GM19035 (cell line): ENCODE measurements around the gene TIMM50.
"Not testable (repeated sequence)": the region's sequence is repeated elsewhere in the genome, so short reads cannot be mapped to it uniquely, and the experiment has no call there.

ENCODE experiments used
- ATAC-seq: cut with Tn5 transposase; IDR thresholded peaks from one replicate; pipeline ENCODE4 v1.9.1; 2021; ENCODE audit not compliant: unreplicated experiment

TIMM50 gene

DNA sequence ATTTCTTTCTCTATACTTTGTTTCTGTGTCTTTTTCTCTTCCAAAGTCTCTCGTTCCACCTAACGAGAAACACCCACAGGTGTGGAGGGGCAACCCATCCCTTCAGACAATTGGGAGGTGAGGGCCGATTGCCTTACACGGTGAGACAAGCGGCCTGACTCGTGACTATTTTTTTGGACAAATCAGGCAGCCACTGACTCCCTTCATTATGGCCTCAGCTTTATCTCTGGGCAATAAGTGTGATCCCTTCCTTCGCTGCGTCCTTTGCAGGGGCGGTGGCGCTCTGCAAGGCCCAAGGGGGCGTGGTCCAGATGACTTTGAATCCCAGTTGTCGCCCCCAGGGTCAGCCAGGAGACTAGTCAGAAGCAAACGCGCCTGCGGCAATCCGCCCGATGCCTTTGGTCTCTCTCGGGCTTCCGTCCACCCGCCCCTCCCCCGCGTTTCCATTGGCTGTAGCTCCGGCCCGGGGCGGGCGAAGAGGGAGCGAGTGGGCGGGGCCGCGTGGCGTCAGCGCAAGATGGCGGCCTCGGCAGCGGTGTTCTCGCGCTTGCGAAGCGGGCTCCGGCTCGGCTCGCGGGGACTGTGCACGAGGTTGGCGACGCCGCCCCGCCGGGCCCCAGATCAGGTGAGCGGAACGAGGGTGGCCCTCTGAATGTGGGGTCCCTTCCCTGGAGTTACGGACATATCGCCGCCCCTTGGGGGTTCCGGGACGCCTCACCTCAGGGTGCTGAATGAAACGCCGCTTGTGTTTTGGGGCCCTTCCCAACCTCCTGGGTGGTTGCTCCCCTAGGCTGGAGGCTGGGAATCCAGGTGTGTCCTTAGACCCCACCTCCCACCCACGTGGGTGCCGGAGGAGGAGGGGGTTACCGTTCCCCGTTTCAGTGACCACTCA lies at the start of gene TIMM50:
Gene TIMM50 (plus strand): TSS at position 502 of the 892 bp plus-strand sequence. CDS start 16 bp downstream, at position 518.
- ATAC-seq: peak; percentile 87

GRCh38 chr19:39432677-39433025 lies 48.0 kb upstream of the TIMM50 start:
- ATAC-seq: no peak

DNA sequence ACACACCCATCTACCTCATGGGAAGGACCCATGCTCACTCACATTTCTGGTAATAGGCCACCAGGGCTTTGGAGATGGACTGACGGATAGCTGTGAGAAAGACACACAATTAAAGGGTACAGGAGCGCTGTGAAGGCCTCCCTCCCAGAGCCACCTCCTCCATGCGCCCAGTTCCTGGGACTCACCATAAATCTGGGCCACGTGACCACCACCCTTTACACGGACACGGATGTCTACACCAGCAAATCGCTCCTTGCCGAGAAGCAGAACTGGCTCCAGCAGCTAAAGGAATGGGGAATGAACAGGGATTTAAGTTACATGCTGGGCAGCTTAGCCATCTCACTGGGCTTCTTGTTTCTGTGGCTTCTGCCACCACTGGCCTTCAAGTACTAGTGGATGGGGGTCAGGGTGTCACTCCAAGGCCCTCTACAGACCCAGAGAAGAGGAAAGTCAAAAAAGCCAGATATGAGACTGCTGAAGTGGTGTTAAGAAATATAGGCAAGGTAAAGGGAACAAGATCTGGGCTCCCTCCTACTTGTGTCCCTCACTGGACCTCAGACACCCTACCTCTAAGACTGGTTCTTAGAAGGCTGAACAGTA lies 47.1 kb upstream of the TIMM50 start:
- no peak for ATAC-seq

DNA sequence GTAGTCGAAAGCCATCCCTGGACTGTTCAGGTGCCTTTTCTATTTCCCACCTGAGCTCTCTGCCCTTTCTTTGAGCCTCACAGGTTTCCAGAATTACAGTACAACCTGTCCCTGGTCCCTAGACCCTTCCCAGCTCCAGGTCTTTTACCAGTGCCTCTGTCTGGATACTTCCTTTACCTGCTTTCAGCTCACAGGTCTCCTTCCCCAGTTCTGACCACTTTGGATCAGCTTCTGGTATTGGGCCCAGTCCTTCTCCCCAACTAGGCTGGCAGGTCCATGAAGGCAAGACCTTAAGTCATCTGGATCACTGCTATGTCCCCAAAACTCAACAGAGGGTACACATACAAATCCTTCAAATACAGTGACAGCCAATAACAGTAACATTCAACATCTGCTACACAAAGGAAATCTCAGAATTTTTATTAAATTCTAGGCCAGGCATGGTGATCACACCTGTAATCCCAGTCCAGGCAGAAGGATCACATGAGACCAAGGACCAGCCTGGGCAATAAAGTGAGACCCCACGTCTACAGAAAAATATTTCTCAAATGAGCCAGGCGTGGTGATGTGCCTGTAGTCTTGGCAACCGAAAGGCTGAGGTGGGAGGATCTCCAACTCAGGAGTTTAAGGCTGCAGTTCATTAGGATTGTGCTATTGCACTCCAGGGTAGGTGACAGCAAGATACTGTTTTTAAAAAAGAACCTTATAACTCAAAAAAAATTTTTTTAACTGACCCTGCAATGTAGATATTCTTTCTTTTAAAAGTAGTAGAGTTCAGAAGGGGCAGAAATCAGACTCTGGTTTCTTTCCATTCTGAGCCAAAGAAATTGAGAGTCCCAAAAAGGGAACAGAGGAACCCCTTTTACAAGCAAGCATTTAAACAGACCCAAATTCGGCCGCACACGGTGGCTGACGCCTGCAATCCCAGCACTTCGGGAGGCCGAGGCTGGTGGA lies 46.2 kb upstream of the TIMM50 start:
- ATAC-seq: no peak

- ATAC-seq: peak; percentile 81
Observed at GRCh38 chr19:39435499-39436349, 44.9 kb upstream of the TIMM50 start, which contains the start of gene RPS16. Gene RPS16 (minus strand): TSS chr19:39435949. CDS start chr19:39435895, 54 bp downstream.

GRCh38 chr19:39436350-39436716 lies 44.3 kb upstream of the TIMM50 start:
- ATAC-seq: no peak

DNA sequence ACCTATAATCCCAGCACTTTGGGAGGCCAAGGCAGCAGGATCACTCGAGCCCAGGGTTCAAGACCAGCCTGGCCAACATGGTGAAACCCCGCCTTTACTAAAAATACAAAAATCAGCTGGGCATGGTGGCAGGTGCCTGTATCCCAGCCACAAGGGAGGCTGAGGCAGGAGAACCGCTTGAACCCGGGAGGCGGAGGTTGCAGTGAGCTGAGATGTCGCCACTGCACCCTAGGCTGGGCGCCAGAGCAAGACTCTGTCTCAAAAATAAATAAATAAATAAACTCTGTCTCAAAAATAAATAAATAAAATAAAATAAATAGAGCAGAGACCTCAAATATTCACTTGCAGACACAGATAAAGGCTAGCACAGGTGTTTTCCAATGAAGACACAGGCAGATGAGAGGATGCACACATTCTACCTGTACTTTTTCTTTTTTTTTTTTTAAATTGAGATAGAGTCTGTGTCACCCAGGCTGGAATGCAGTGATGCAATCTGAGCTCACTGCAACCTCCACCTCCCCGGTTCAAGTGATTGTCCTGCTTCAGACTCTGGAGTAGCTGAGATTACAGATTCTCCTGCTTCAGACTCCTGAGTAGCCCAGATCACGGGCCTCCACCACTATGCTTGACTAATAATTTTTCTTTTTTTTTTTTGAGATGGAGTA lies 42.2 kb upstream of the TIMM50 start:
- no peak for ATAC-seq

GRCh38 chr19:39444598-39445195 lies 35.9 kb upstream of the TIMM50 start:
- ATAC-seq: no peak

DNA sequence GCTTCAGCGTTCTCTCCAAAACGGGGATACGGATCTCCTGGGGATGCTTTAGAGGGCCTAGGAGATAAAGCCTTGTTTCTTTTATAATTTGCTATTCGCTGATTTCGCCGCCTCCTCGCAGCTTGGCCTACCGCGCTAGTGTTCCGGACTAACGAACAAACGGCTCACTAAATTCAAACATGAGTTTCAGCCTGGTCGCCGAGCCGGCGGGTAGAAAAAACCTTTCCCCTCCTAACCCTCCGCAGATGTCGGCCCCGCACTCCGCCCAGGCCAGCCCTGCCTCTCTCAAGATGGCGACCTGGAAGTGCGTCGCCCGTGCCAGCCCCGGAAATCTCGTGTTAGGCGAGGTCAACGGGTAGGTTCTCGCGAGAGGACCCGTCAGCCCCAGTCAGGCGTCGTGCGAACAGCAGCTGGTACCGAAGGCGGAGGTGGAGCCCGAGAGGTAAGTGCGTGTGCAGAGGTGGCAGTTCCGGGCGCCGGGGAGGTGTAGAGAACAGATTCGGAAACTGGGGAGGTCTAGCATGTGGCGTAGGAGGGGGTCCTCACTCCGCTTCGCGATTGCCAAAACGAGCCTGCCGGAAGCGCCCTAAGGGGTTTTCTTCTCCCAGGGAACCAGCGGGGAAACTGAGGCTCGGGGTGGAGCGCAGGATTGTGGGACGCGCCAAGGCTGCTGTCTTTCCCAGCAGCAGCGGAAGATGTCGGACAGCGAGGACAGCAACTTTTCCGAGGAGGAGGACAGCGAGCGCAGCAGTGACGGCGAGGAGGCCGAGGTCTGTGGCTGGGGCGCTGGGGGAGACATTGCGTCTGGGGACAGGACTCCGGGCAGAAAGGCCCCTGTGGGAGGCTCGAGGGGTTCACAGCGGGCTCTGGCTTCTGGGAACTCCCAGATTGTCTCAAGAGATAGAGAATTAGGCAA lies 35.2 kb upstream of the TIMM50 start, which contains the start of gene SUPT5H:
Gene SUPT5H (plus strand): TSS at position 387 of the 916 bp plus-strand sequence. CDS start 309 bp downstream, at position 696.
- peak; percentile 80 for ATAC-seq

GRCh38 chr19:39446365-39447084 lies 34.1 kb upstream of the TIMM50 start:
- ATAC-seq: no peak

GRCh38 chr19:39448271-39448670 lies 32.4 kb upstream of the TIMM50 start:
- ATAC-seq: no peak

GRCh38 chr19:39449116-39449797 lies 31.4 kb upstream of the TIMM50 start:
- no peak for ATAC-seq

DNA sequence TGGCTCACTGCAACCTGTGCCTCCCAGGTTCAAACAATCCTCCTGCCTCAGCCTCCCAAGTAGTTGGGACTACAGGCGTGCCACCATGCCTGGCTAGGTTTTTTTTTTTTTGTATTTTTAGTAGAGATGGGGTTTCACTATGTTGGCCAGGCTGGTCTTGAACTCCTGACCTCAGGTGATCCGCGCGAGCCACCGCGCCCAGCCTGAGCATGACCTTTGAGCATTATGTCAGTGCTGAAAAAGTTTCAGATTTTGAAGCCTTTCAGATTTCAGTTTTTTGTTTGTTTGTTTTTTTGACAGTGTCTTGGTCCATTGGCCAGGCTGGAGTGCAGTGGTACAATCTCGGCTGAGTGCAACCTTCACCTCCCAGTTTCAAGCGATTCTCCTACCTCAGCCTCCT lies 29.4 kb upstream of the TIMM50 start:
- not testable (repeated sequence) for ATAC-seq

DNA sequence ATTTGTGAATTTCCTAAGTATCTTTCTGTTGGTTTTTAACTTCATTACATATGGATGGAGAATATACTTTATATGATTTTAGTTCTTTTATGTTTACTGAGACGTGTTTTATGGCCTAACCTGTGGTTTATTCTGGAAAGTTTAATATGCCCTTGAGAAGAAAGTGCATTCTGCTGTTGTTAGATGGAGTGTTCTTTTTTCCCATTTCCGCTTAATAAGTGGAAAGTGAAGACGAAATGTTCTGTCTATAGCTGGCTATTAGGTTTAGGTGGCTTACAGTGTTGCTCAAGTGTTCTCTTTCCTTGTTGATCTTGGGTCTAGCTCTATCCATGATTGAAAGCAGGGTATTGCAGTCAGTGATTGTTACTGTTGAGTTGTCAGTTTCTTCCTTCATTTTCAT lies 17.2 kb upstream of the TIMM50 start:
- ATAC-seq: no peak

DNA sequence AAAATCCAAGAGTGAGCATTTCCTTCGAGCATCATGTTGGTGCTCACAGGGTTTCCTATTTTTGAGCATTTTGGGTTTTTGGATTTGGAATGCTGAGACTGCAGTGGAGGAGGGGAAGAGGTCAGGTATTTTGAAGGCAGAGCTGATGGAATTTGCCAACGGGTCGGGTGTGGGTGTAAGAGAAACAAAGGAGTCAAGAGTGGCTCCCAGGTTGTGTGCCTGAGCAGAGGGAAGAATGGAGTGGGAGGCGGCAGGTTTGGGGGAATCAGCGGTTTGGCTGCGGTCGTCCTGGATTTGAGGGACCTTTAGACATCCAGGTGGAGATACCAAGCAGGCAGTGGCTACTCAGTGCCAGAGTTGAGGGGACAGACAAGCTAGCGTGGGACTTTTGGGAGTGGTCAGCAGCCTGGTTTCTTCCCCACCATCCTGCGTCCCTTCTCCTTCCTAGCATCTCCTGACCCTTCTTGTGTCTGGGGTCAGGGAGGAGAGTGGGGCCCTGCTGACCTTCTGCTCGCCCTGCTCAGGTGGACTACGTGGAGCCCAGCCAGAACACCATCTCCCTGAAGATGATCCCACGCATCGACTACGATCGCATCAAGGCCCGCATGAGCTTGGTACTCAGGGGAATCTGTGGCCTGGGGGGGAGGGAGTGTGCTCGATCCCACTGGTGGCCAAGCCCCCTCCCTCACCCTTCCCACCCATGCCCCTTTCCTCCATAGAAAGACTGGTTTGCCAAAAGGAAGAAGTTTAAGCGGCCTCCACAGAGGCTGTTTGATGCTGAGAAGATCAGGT lies 14.5 kb upstream of the TIMM50 start:
- ATAC-seq: no peak

DNA sequence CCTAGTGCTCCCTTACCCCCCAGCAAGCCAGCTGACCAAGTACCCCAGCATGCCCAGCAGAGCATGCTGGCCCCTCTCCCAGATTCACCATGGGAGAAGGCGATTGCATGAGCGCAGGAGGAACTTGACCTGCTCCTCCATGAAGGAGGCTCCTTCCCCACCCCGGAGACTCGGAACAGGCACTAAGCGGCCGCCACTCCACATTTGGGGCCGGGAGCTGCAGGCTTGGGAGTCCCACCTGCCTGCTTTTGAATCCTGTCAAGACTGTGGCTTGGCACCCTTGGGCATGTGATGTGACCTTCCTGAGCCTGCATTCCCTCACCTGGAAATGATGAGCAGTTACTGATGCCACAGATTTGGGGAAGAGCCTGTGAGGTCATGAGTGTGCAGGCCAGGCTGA lies 12.7 kb upstream of the TIMM50 start:
- ATAC-seq: no peak
